ENCODE results near the gene PRDX5. TPM values are rescaled to one million over a fixed set of nuclear protein-coding genes. Genes with fewer than 3 reads are reported as not detected.

The PRDX5 gene
- total RNA-seq, 4 donors from 2014 or later: 97.1 to 156 (median 113) TPM

DNA sequence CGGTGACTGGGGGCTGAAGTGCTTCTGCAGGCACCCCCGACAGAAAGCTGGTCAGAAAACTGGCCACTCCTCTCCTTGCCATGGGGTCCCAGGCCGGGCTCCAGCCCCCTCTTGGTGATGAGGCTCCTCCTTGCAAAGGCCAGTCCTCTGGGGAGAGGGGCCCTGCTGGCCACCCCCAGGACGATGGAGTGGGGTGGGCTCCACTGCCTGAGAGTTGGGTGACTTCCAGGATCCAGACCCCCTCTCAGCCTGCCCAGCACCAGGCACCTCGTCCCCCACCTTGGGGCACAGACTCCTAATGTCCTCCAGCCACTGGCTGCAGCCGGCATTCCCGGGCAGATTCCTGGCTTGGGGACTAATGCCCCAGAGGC is 40.6 kb downstream of the PRDX5 start:
- H3K36me3 ChIP-seq: no peaks in the 10 kb centered on the region
- peak overlapping the region; percentile 86 to 90 for H3K27ac ChIP-seq
- intact Hi-C loops (cut with DNase I; ENCODE audit: low total_unique reads): no loop called here
- peaks cover 7 to 20% of the 10 kb centered on the region in 2 donors for H3K4me1 ChIP-seq
- H3K9me3 ChIP-seq: no peaks in the 10 kb centered on the region
- peak overlapping the region; percentile 51 to 82 for H3K4me3 ChIP-seq
- H3K27me3 ChIP-seq: no peaks in the 10 kb centered on the region
- DNase-seq: no peak
- TF ChIP-seq POLR2A (IDR thresholded peaks at IDR 0.05): no peak
- no peak for TF ChIP-seq CTCF (IDR thresholded peaks at IDR 0.05)

DNA sequence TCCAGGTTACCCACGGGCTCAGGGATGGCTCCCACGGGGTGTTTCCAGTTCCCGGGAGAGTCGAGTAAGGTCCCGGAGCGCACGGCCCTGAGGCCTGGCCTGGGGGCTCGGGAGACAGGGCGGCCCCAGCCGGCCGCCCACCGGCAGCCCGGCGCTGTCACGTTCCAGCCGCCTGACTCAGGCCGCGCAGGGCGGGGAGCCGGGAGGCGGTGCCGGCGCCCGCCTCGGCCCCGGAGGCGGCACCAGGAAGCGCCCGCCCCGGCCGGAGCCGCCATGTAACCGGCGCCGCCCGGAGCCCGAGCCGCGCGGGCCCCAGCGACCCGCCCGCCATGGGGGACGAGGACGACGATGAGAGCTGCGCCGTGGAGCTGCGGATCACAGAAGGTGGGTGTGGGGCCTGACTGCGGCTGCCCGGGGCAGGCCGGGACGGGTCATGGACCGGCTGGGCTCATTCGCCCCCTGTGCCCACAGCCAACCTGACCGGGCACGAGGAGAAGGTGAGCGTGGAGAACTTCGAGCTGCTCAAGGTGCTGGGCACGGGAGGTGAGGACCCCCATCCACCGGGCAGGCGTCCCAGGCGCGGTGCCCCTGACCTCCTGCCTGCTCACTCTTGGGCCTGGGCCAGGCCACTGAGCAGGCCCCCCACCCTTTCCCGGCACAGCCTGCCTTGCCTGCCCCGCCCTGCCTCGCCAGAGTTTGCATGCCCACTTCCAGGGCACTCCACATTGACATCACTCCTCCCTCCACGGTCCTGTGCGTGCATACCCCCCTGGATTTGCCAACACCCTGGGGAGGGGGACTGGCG is 41.2 kb downstream of the PRDX5 start, which contains the start of gene RPS6KA4:
Gene RPS6KA4 (plus strand): TSS at position 256 of the 805 bp plus-strand sequence. CDS start 74 bp downstream, at position 330.
- TF ChIP-seq CTCF (IDR thresholded peaks at IDR 0.05): peak in 1 of 4 experiments; percentile 29
- TF ChIP-seq POLR2A (IDR thresholded peaks at IDR 0.05): peak; percentile 56 to 71
- peak; percentile 47 to 75 for DNase-seq
- intact Hi-C loops (cut with DNase I; ENCODE audit: low total_unique reads): no loop called here

GRCh38 chr11:64359712-64360445 is 42.0 kb downstream of the PRDX5 start:
- intact Hi-C loops (cut with DNase I; ENCODE audit: low total_unique reads): no loop called here
- Histone ChIP-seq H3K4me3 (peak overlapping the region; percentile 51 to 82), H3K36me3 (no peaks in the 10 kb centered on the region), H3K27me3 (no peaks in the 10 kb centered on the region), H3K4me1 (peaks cover 7 to 20% of the 10 kb centered on the region in 2 donors), H3K27ac (peak overlapping the region in 1 of 2 donors; percentile 86), H3K9me3 (no peaks in the 10 kb centered on the region)
- TF ChIP-seq POLR2A (IDR thresholded peaks at IDR 0.05) (no peak), CTCF (IDR thresholded peaks at IDR 0.05) (peak in 2 of 4 experiments; percentile 14 to 27)
- DNase-seq: no peak

More for the DNA sequence above, 41.2 kb downstream of the PRDX5 start, which contains the start of gene RPS6KA4:
- Histone ChIP-seq H3K9me3 (no peaks in the 10 kb centered on the region), H3K36me3 (no peaks in the 10 kb centered on the region), H3K27me3 (no peaks in the 10 kb centered on the region), H3K27ac (peak within 1 kb of the TSS; percentile 86 to 90), H3K4me1 (peaks cover 7 to 20% of the 10 kb centered on the region in 2 donors), H3K4me3 (peak within 1 kb of the TSS; percentile 51 to 82)

- intact Hi-C loops (cut with DNase I; ENCODE audit: low total_unique reads): no loop called here
- peaks cover 7 to 20% of the 10 kb centered on the region in 2 donors for H3K4me1 ChIP-seq
- TF ChIP-seq CTCF (IDR thresholded peaks at IDR 0.05): no peak
- TF ChIP-seq POLR2A (IDR thresholded peaks at IDR 0.05): no peak
- no peaks in the 10 kb centered on the region for H3K9me3 ChIP-seq
- no peaks in the 10 kb centered on the region for H3K27me3 ChIP-seq
- H3K36me3 ChIP-seq: no peaks in the 10 kb centered on the region
- no peak overlapping the region for H3K4me3 ChIP-seq
- no peak overlapping the region for H3K27ac ChIP-seq
- no peak for DNase-seq
These were observed 42.6 kb downstream of the PRDX5 start for GRCh38 chr11:64360448-64360921.

All from uterus (tissue), 4 donors.